HG02938 (cell line): ENCODE data around the gene MERTK.
"Not testable (repeated sequence)": the region's sequence is repeated elsewhere in the genome, so short reads cannot be mapped to it uniquely, and the experiment has no call there.

Experiments used
- ATAC-seq: cut with Tn5 transposase; IDR thresholded peaks from one replicate; pipeline ENCODE4 v1.9.1; 2021; ENCODE audit warnings: mild to moderate bottlenecking, moderate library complexity; ENCODE audit not compliant: unreplicated experiment

Gene MERTK

GRCh38 chr2:111944531-111945210, 46.3 kb downstream of the MERTK start:
- no peak for ATAC-seq

GRCh38 chr2:111945444-111946293, 47.3 kb downstream of the MERTK start:
- no peak for ATAC-seq

DNA sequence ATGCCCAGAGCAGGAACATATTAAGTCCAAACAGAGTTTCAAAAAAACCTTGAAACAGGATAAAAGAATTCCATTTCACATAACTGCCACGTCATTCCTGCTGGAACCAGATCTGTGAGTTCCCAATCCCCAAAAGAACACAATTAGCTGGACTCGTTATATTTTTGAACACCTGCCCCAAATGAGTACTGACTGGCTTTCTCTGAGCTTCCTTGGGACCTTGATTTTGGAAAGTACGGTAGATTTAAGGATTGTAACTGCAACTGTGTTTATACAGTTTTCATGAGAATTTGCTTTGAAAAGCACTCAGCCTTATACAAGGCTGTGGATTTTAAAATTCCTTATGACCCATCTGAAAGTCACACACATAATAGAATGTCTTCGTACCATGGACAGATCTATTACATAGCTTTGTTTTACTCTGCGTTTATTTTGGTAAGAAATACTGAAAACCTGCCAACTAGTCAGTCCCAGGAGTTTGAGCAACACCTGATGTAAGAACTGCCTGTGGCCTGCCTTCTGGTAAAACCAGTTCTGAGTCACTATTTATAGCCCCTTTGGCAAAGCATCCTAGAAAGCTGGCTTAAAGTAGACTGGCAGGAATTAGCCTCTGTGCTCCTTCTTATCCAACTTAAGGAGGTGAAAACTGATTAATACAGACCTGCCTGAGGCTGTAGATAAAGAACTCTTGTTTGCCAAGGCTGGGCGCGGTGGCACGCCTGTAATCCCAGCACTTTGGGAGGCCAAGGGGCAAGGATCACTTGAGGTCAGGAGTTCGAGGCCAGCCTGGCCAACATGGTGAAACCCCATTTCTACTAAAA, 48.1 kb downstream of the MERTK start:
- ATAC-seq: no peak

DNA sequence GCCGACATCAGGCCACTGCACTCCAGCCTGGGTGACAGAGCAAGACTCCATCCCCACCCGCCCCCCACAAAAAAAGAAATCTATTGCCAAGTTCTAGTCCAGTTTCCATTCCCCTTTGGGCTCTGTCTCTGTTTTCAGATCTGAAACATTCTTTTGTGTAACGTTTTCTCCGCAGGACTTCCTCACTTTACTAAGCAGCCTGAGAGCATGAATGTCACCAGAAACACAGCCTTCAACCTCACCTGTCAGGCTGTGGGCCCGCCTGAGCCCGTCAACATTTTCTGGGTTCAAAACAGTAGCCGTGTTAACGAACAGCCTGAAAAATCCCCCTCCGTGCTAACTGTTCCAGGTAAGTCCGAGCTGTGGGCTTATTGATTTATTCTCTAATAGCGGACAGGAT, 48.8 kb downstream of the MERTK start:
- ATAC-seq: no peak

- ATAC-seq: no peak
Measured at GRCh38 chr2:111948832-111949231, 50.4 kb downstream of the MERTK start.

- no peak for ATAC-seq
Measured at GRCh38 chr2:111950236-111950635, 51.8 kb downstream of the MERTK start.

GRCh38 chr2:111951486-111951885, 53.1 kb downstream of the MERTK start:
- ATAC-seq: no peak

GRCh38 chr2:111952871-111953452, 54.6 kb downstream of the MERTK start:
- ATAC-seq: no peak

- ATAC-seq: no peak
Measured at GRCh38 chr2:111954602-111955332, 56.4 kb downstream of the MERTK start.

- no peak for ATAC-seq
Measured at GRCh38 chr2:111957872-111958354, 59.5 kb downstream of the MERTK start.

DNA sequence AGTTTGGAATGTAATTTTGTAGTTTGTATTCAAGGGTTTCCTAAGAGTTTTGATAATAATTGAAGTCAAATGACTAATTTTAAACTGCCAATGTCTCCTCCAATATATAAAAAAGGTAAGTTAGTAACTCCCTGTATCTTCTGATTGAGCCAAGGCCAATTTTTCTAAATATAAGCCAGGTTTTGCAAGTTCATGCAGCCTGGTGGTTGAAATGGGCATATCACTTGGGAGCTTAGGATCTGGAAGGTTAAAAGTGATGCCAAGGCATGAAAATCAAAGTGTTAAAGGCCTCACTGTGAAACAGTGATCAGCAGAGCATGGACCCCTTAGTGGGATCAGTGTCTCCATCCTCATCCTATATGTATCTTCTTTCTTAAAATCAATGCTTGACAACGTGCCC, 60.5 kb downstream of the MERTK start:
- ATAC-seq: no peak

DNA sequence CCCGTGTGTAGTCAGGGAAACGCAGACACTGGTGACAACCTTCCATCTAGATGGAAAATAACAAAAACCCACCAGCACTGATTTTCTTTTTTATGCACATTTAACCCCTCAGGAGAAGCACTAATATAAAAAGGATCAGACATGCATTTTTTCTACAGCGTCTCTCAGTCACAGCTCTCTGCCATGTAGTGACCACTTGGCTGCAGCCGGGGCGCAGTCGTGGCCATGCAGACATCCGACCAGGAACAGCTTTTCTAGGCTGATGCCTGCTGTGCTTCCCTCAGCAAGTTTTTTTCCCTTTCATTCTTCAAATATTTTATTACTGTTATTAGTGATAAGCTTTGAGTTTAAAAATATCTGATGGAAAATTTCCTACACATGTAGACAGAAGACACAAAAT, 63.3 kb downstream of the MERTK start:
- no peak for ATAC-seq

DNA sequence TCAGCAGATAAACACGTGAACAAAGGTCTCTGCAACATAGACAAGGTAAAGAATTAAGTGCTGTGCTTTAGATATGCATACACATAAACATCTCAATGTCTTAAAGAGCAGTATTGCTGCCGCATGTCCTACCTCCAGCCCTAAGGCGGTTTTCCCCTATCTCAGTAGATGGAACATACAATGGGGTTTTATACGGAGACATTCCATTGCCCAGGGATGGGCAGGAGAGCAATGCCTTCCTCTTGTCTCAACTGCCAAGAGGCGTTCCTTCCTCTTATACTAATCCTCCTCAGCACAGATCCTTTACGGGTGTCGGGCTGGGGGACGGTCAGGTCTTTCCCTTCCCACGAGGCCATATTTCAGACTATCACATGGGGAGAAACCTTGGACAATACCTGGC, 64.7 kb downstream of the MERTK start:
- ATAC-seq: not testable (repeated sequence)

DNA sequence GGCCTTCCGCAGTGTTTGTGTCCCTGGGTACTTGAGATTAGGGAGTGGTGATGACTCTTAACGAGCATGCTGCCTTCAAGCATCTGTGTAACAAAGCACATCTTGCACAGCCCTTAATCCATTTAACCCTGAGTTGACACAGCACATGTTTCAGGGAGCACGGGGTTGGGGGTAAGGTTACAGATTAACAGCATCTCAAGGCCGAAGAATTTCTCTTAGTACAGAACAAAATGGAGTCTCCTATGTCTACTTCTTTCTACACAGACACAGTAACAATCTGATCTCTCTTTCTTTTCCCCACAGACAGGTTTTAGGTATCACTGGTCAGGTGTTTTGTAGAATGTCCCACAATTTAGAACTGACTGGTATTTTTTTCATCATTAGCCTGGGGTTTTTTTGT, 65.1 kb downstream of the MERTK start:
- ATAC-seq: not testable (repeated sequence)

GRCh38 chr2:111965062-111965461, 66.7 kb downstream of the MERTK start:
- no peak for ATAC-seq

- no peak for ATAC-seq
Measured at GRCh38 chr2:111966241-111966640, 67.8 kb downstream of the MERTK start.

DNA sequence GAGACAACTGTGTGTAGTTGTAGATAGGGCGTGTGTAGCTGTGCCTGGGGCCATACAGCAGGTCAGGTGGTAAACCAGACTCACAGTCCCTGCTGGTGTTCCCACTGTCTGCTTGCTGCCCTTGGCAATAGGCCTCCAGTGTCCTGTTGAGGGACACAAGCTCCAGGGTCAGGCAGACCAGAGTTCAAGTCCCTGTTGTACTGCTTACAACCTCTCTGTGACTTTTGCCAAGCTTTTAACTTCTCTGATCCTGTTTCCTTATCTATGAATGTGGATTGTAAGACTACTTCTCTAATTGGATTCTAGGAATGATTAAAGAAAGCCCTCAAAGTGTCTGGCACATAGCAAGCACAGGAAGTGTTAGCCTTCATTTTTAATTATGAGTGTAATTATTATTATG, 68.6 kb downstream of the MERTK start:
- no peak for ATAC-seq

- ATAC-seq: no peak
Measured at GRCh38 chr2:111970453-111970852, 72.0 kb downstream of the MERTK start.

DNA sequence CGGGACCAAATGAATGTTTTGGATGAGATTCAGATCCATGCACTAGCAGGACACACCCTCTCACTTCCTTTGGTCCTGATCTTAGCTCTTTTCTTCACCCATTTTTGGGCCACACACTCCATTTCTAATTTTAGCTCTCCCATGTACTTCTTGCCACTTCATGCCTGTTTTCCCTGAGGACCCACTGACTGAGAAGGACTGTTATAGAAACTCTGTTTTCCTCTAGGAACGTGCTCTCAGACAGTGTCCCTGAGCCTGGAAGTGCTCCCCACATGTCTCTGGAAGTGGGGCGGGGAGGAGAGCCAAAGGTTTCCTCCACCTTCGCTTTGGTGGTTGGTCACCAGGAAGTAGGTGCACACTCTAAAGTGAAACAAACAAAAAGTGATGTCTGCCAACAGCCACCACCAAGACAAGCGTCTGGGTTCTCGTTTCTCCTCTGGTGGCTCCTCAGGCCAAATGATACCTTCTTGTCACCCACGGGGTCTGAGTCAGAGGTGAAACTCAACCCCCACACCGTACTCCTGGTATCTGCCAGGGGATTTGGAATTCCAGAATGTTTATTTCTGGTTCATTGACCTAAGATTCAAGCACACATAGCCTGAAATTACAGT, 74.7 kb downstream of the MERTK start:
- no peak for ATAC-seq

- no peak for ATAC-seq
Measured at GRCh38 chr2:111973701-111974100, 75.3 kb downstream of the MERTK start.
